ENCODE data around the gene PHLPP1. TPM values are rescaled to one million over a fixed set of nuclear protein-coding genes. Genes with fewer than 3 reads are reported as not detected.

Gene PHLPP1
- total RNA-seq, 1 experiment from 2014 or later: 13.7 TPM

- POLR2A ChIA-PET (ENCODE audit: low non-redundant PET): no interaction called here
Observed at GRCh38 chr18:62856294-62856693, 141.0 kb downstream of the PHLPP1 start.

GRCh38 chr18:62857263-62857976, 142.1 kb downstream of the PHLPP1 start:
- H3K4me3 ChIP-seq (ENCODE audit: low read depth, low read length, poor library complexity, severe bottlenecking): no peak overlapping the region
- BruUV-seq (replicated peaks): no TSS peak
- no peaks in the 10 kb centered on the region for H3K36me3 ChIP-seq (ENCODE audit: insufficient read depth, low read length, poor library complexity, severe bottlenecking)
- CTCF ChIA-PET: interaction anchor here (0.6 kb wide), 1 partner anchor 263 kb away, joined by 3 read pairs; no protein-coding TSS in a partner anchor
- TF ChIP-seq CTCF (conservative IDR thresholded peaks at IDR 0.05; ENCODE audit: low read depth, low read length) (no peak), EZH2 (IDR thresholded peaks at IDR 0.05; ENCODE audit: borderline replicate concordance, low read depth, low read length, poor library complexity, severe bottlenecking) (no peak)
- no peak for DNase-seq (ENCODE audit: low spot score)
- POLR2A ChIA-PET (ENCODE audit: low non-redundant PET): interaction anchor here (0.6 kb wide), 1 partner anchor 510 kb away, joined by 9 read pairs; no protein-coding TSS in a partner anchor
- intact Hi-C loops (cut with micrococcal nuclease; ENCODE audit: unreplicated experiment): no loop called here
- no peaks in the 10 kb centered on the region for H3K9me3 ChIP-seq (ENCODE audit: low read depth, low read length, poor library complexity, severe bottlenecking)
- H3K27ac ChIP-seq (ENCODE audit: low read depth, low read length, poor library complexity, severe bottlenecking): no peak overlapping the region
- H3K4me1 ChIP-seq (ENCODE audit: insufficient read depth, low read length, poor library complexity, severe bottlenecking): no peaks in the 10 kb centered on the region
- H3K27me3 ChIP-seq (replicated peaks; ENCODE audit: insufficient read depth, low read depth, low read length, poor library complexity): no peaks in the 10 kb centered on the region

More at GRCh38 chr18:62856294-62856693, 141.0 kb downstream of the PHLPP1 start:
- Histone ChIP-seq H3K9me3 (ENCODE audit: low read depth, low read length, poor library complexity, severe bottlenecking) (no peaks in the 10 kb centered on the region), H3K4me1 (ENCODE audit: insufficient read depth, low read length, poor library complexity, severe bottlenecking) (no peaks in the 10 kb centered on the region), H3K36me3 (ENCODE audit: insufficient read depth, low read length, poor library complexity, severe bottlenecking) (no peaks in the 10 kb centered on the region), H3K27me3 (replicated peaks; ENCODE audit: insufficient read depth, low read depth, low read length, poor library complexity) (no peaks in the 10 kb centered on the region), H3K27ac (ENCODE audit: low read depth, low read length, poor library complexity, severe bottlenecking) (no peak overlapping the region), H3K4me3 (ENCODE audit: low read depth, low read length, poor library complexity, severe bottlenecking) (no peak overlapping the region)
- intact Hi-C loops (cut with micrococcal nuclease; ENCODE audit: unreplicated experiment): no loop called here
- BruUV-seq (replicated peaks): no TSS peak
- CTCF ChIA-PET: no interaction called here
- no peak for DNase-seq (ENCODE audit: low spot score)
- TF ChIP-seq EZH2 (IDR thresholded peaks at IDR 0.05; ENCODE audit: borderline replicate concordance, low read depth, low read length, poor library complexity, severe bottlenecking) (no peak), CTCF (conservative IDR thresholded peaks at IDR 0.05; ENCODE audit: low read depth, low read length) (no peak)

GRCh38 chr18:62860062-62860461, 144.7 kb downstream of the PHLPP1 start:
- intact Hi-C loops (cut with micrococcal nuclease; ENCODE audit: unreplicated experiment): no loop called here
- Histone ChIP-seq H3K36me3 (ENCODE audit: insufficient read depth, low read length, poor library complexity, severe bottlenecking) (no peaks in the 10 kb centered on the region), H3K27me3 (replicated peaks; ENCODE audit: insufficient read depth, low read depth, low read length, poor library complexity) (no peaks in the 10 kb centered on the region), H3K4me3 (ENCODE audit: low read depth, low read length, poor library complexity, severe bottlenecking) (no peak overlapping the region), H3K9me3 (ENCODE audit: low read depth, low read length, poor library complexity, severe bottlenecking) (no peaks in the 10 kb centered on the region), H3K27ac (ENCODE audit: low read depth, low read length, poor library complexity, severe bottlenecking) (no peak overlapping the region), H3K4me1 (ENCODE audit: insufficient read depth, low read length, poor library complexity, severe bottlenecking) (no peaks in the 10 kb centered on the region)
- no peak for DNase-seq (ENCODE audit: low spot score)
- no TSS peak for BruUV-seq (replicated peaks)
- TF ChIP-seq EZH2 (IDR thresholded peaks at IDR 0.05; ENCODE audit: borderline replicate concordance, low read depth, low read length, poor library complexity, severe bottlenecking): no peak
- no peak for TF ChIP-seq CTCF (conservative IDR thresholded peaks at IDR 0.05; ENCODE audit: low read depth, low read length)
- ChIA-PET CTCF (no interaction called here), POLR2A (ENCODE audit: low non-redundant PET) (no interaction called here)
